DMS53 (cell line): Measurements from ENCODE around the gene NEK3.
"Not testable (repeated sequence)": the region's sequence is repeated elsewhere in the genome, so short reads cannot be mapped to it uniquely, and the experiment has no call there.

ENCODE experiments used
- DNase-seq: peaks from one replicate; lab custom pipeline; 2025; lab: John Stamatoyannopoulos, UW

Gene NEK3

GRCh38 chr13:52118095-52118494 lies 41.3 kb downstream of the NEK3 start:
- DNase-seq = no peak

GRCh38 chr13:52112591-52112990 lies 46.8 kb downstream of the NEK3 start:
- DNase-seq = no peak

GRCh38 chr13:52109116-52109670 lies 50.2 kb downstream of the NEK3 start:
- DNase-seq = no peak

GRCh38 chr13:52105841-52106240 lies 53.6 kb downstream of the NEK3 start:
- no peak for DNase-seq

- peak; percentile 32 for DNase-seq
Observed at GRCh38 chr13:52104624-52105023, 54.8 kb downstream of the NEK3 start.

GRCh38 chr13:52103386-52103785 lies 56.0 kb downstream of the NEK3 start:
- no peak for DNase-seq

- DNase-seq = not testable (repeated sequence)
Observed at GRCh38 chr13:52102423-52102822, 57.0 kb downstream of the NEK3 start.

- no peak for DNase-seq
Observed at GRCh38 chr13:52097197-52097596, 62.2 kb downstream of the NEK3 start.

GRCh38 chr13:52096748-52097147 lies 62.6 kb downstream of the NEK3 start:
- DNase-seq = no peak

GRCh38 chr13:52096062-52096461 lies 63.3 kb downstream of the NEK3 start:
- no peak for DNase-seq

GRCh38 chr13:52092087-52092486 lies 67.3 kb downstream of the NEK3 start:
- no peak for DNase-seq

- DNase-seq = no peak
Observed at GRCh38 chr13:52091473-52091872, 67.9 kb downstream of the NEK3 start.

- no peak for DNase-seq
Observed at GRCh38 chr13:52085421-52085820, 74.0 kb downstream of the NEK3 start.

- DNase-seq = not testable (repeated sequence)
Observed at GRCh38 chr13:52084981-52085380, 74.4 kb downstream of the NEK3 start.
